Measurements from ENCODE around the gene HHEX.

Gene HHEX

DNA sequence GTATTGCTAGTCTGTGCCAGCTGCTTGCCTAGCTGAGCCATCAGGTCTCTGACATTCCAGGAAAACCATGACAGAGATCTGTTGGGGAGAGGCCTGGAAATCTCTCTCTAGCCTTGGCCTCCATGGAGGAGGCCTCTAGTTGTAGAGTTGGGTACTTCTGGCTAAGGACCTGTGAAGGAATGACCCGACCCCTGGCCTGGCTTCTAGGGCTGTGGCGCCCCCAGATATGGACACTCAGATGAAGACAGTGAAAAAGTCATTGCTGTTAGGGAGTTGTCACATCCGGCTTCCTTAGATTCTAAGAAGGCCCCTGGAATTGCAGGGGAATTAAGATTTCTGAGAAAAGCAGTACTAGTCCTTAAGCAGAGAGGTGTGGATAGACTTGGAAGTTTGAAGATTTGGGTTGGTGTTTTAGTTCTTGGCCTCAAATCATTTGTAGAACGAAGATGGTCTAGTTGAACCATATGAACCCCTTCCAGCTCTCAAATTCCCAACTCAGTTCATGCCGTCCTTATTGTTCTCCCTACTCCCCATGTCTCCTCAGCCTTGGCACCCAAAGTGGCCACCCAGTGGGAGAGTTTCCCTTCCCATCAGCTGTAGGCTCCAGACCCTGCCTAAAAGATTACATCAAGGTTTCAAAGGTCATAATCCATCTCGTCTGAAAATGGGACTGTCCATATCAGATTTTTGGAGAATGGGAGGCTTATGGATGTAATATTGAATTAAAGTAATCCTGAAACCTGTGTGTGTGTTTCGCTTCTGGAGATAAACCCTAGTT lies 7.0 kb downstream of the HHEX start:
- TF ChIP-seq ZBTB7A (IDR thresholded peaks at IDR 0.05; ENCODE audit: low read depth) (no peak), TAF1 (IDR thresholded peaks at IDR 0.05; ENCODE audit: low read depth) (no peak), TEAD4 (IDR thresholded peaks at IDR 0.05) (no peak)

DNA sequence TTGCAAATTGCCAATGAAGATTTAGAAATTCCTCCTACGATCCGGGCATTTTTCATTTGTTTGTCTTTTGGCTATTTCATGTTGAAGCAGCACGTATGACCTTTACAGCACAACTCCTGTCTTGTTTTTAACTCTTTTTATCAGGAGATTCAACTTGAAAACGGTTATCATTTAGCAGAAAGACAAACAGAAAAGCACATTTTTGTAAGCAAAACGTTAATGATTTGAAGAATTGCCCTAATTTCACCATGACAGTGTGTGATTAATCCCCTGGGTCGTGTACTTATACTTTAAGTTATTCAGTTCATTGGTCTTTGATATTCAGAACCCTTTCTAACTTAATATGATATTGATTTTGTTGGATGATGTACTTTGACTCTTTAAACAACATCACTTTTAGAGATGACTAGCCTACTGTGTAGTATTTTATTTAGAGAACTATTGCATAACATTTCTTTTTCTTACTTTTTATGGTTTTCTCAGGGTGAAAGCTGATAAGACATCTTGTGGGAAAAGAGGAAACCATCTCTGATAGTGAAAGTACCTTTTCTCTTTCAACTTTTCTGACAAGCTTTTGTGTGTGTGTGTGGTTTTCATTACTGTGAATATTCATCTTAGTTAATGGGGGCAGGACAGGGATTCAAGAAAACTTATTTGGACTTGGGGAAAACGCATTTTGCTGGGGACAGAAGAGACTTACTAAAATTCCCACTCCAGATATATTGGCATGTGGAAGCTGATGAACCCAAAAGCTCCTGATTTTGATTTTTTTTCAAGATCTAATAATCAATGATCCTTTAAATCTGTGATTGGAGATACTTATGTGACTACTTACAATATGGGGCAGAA lies 8.1 kb downstream of the HHEX start:
- no peak for TF ChIP-seq RAD21 (IDR thresholded peaks at IDR 0.05; ENCODE audit: low read depth)
- no peak for TF ChIP-seq EGR1 (IDR thresholded peaks at IDR 0.05)
- no peak; the same call in 1 of the 2 replicates for TF ChIP-seq CEBPB (IDR thresholded peaks at IDR 0.05)
- no peak for TF ChIP-seq TAF1 (IDR thresholded peaks at IDR 0.05; ENCODE audit: low read depth)
- no peak for TF ChIP-seq ZBTB7A (IDR thresholded peaks at IDR 0.05; ENCODE audit: low read depth)
- TF ChIP-seq TEAD4 (IDR thresholded peaks at IDR 0.05): no peak
- TF ChIP-seq, protein P1, sequence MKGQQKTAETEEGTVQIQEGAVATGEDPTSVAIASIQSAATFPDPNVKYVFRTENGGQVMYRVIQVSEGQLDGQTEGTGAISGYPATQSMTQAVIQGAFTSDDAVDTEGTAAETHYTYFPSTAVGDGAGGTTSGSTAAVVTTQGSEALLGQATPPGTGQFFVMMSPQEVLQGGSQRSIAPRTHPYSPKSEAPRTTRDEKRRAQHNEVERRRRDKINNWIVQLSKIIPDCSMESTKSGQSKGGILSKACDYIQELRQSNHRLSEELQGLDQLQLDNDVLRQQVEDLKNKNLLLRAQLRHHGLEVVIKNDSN (IDR thresholded peaks at IDR 0.05): no peak
- TF ChIP-seq FOXM1 (IDR thresholded peaks at IDR 0.05; ENCODE audit: borderline replicate concordance, low read depth): no peak
- TF ChIP-seq, protein P2, sequence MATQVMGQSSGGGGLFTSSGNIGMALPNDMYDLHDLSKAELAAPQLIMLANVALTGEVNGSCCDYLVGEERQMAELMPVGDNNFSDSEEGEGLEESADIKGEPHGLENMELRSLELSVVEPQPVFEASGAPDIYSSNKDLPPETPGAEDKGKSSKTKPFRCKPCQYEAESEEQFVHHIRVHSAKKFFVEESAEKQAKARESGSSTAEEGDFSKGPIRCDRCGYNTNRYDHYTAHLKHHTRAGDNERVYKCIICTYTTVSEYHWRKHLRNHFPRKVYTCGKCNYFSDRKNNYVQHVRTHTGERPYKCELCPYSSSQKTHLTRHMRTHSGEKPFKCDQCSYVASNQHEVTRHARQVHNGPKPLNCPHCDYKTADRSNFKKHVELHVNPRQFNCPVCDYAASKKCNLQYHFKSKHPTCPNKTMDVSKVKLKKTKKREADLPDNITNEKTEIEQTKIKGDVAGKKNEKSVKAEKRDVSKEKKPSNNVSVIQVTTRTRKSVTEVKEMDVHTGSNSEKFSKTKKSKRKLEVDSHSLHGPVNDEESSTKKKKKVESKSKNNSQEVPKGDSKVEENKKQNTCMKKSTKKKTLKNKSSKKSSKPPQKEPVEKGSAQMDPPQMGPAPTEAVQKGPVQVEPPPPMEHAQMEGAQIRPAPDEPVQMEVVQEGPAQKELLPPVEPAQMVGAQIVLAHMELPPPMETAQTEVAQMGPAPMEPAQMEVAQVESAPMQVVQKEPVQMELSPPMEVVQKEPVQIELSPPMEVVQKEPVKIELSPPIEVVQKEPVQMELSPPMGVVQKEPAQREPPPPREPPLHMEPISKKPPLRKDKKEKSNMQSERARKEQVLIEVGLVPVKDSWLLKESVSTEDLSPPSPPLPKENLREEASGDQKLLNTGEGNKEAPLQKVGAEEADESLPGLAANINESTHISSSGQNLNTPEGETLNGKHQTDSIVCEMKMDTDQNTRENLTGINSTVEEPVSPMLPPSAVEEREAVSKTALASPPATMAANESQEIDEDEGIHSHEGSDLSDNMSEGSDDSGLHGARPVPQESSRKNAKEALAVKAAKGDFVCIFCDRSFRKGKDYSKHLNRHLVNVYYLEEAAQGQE (IDR thresholded peaks at IDR 0.05; ENCODE audit: low read depth): no peak
- TF ChIP-seq TCF12 (IDR thresholded peaks at IDR 0.05; ENCODE audit: low read depth): no peak
- TF ChIP-seq, protein P3, sequence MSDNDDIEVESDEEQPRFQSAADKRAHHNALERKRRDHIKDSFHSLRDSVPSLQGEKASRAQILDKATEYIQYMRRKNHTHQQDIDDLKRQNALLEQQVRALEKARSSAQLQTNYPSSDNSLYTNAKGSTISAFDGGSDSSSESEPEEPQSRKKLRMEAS (IDR thresholded peaks at IDR 0.05): no peak
- TF ChIP-seq NFIC (IDR thresholded peaks at IDR 0.05): no peak
- TF ChIP-seq EP300 (IDR thresholded peaks at IDR 0.05; ENCODE audit: borderline replicate concordance): no peak
- TF ChIP-seq CREB1 (IDR thresholded peaks at IDR 0.05; ENCODE audit: low read depth): no peak
- TF ChIP-seq YY1 (IDR thresholded peaks at IDR 0.05; ENCODE audit: low read depth): no peak

DNA sequence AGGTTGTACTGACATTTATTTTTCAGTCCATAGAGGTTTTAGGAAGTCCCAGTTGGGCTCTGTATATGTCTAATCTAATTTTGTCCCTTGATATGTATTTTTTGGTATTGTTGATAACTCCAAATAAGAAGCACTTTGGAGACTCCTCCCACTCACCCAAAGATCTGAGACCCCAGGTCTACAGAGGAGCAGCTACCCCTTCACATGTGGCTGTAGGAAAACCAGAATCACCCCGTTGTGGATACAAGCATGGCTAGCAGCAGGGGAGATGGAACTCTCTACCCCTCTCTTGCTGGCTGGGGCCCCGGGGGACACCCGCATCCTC lies 9.4 kb downstream of the HHEX start:
- TF ChIP-seq, protein P1 (IDR thresholded peaks at IDR 0.05): no peak
- TF ChIP-seq CEBPB (IDR thresholded peaks at IDR 0.05) (no peak), TCF12 (IDR thresholded peaks at IDR 0.05; ENCODE audit: low read depth) (no peak), TAF1 (IDR thresholded peaks at IDR 0.05; ENCODE audit: low read depth) (no peak), RAD21 (IDR thresholded peaks at IDR 0.05; ENCODE audit: low read depth) (no peak), YY1 (IDR thresholded peaks at IDR 0.05; ENCODE audit: low read depth) (no peak), NFIC (IDR thresholded peaks at IDR 0.05) (no peak), TEAD4 (IDR thresholded peaks at IDR 0.05) (no peak), CREB1 (IDR thresholded peaks at IDR 0.05; ENCODE audit: low read depth) (no peak), ZBTB7A (IDR thresholded peaks at IDR 0.05; ENCODE audit: low read depth) (no peak), EGR1 (IDR thresholded peaks at IDR 0.05) (no peak)
- TF ChIP-seq, protein P2 (IDR thresholded peaks at IDR 0.05; ENCODE audit: low read depth): no peak
- TF ChIP-seq, protein P3 (IDR thresholded peaks at IDR 0.05): no peak

DNA sequence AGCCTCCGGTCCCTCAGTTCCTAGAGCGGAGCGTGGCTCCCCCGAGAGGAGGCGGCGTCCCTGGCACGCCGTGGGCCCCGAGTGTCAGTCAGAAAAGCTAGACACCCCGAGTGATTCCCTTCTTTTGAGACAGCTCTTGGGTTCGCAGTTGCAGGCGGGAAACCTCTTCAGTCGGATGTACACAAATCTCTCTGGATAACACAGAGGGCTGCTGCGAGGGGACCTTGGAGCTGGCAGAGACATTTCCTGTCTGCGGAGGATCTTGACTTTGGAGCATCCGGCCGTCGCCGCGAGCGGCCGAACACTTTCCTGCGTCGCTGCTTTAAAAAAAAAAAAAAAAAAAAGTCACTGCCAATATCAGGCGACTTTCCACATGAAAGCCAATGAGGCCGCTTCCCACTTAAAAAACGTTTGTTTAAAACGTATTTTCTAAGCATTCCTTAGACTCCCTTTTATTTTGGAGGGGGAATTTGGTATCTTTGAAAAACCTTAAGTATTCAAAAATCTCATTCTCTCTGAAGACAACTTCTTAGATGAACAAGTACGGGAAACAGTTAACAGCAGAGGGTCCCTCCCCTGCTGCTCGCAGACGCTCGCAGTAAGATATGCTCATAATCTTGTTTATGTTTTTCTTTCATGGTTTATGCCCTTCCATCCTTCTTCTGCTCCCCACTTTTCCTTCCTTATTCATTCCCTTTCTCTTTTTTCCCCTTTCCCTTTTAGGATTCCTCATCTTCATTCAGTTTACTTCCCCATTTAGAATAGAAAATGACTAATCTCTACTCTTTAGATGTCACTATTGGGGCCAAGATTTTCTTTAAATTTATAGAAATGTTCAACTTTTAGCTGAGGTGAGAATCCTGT lies 10.0 kb downstream of the HHEX start:
- TF ChIP-seq CEBPB (IDR thresholded peaks at IDR 0.05): no peak
- no peak for TF ChIP-seq RAD21 (IDR thresholded peaks at IDR 0.05; ENCODE audit: low read depth)

DNA sequence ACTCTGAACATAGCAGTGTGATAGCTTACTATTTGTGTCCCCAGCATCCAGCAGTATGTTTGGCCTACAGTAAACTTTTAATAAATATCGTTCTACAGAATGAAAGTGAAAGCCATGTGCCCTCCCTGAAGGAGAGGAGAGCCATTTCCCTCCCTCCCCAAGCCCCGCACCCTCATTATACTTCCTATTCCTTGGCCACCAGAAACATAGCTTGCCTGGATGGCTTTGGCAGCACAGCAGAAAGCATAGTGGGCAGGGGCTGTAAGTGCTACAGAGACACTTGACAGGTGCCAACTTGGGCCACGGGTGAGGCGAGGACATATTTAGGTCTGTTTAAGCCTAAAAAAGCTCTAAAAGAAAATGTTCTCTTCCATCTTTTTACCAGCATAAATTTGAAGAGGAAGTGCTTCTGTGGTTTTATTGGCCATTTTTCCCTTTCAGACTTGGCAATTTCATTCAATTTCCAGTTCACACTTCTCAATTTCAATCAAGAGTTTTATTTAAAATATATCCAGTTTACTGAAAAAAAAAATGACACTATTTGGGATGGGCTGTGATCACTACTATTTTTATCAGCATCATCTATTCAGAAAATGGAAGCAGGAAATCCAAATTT lies 12.7 kb downstream of the HHEX start:
- TF ChIP-seq, protein P3 (IDR thresholded peaks at IDR 0.05): no peak
- TF ChIP-seq NFIC (IDR thresholded peaks at IDR 0.05) (no peak), ZBTB7A (IDR thresholded peaks at IDR 0.05; ENCODE audit: low read depth) (no peak), YY1 (IDR thresholded peaks at IDR 0.05; ENCODE audit: low read depth) (no peak), RAD21 (IDR thresholded peaks at IDR 0.05; ENCODE audit: low read depth) (no peak), TEAD4 (IDR thresholded peaks at IDR 0.05) (no peak), FOXM1 (IDR thresholded peaks at IDR 0.05; ENCODE audit: borderline replicate concordance, low read depth) (no peak), EP300 (IDR thresholded peaks at IDR 0.05; ENCODE audit: borderline replicate concordance) (no peak), TAF1 (IDR thresholded peaks at IDR 0.05; ENCODE audit: low read depth) (no peak)
- TF ChIP-seq, protein P1 (IDR thresholded peaks at IDR 0.05): no peak
- TF ChIP-seq, protein P2 (IDR thresholded peaks at IDR 0.05; ENCODE audit: low read depth): no peak

Measured in Ishikawa (cell line).